Glutamatergic neuron (in vitro differentiated cells): ENCODE data around the gene ADAMTS9. TPM values are rescaled to one million over a fixed set of nuclear protein-coding genes. Genes with fewer than 3 reads are reported as not detected.

Experiments used
- DNase-seq: peaks from one replicate; pipeline ENCODE4 v3.0.0; 2022
- H3K27ac Mint-ChIP-seq: one replicate; pipeline ENCODE4 v1.8.0; 2020; ENCODE audit warnings: mild to moderate bottlenecking, mixed read lengths, inconsistent platforms; ENCODE audit not compliant: unreplicated experiment
- H3K27me3 Mint-ChIP-seq: one replicate; pipeline ENCODE4 v1.8.0; 2020; ENCODE audit warnings: mild to moderate bottlenecking, moderate library complexity, mixed read lengths, inconsistent platforms; ENCODE audit not compliant: unreplicated experiment
- H3K36me3 Mint-ChIP-seq: one replicate; pipeline ENCODE4 v1.8.0; 2020; ENCODE audit warnings: mild to moderate bottlenecking, mixed read lengths, inconsistent platforms; ENCODE audit not compliant: unreplicated experiment
- H3K4me1 Mint-ChIP-seq: one replicate; pipeline ENCODE4 v1.8.0; 2020; ENCODE audit warnings: mild to moderate bottlenecking, low read depth, mixed read lengths, inconsistent platforms; ENCODE audit not compliant: unreplicated experiment
- H3K4me3 Mint-ChIP-seq: one replicate; pipeline ENCODE4 v1.8.0; 2020; ENCODE audit warnings: mild to moderate bottlenecking, mixed read lengths, inconsistent platforms; ENCODE audit not compliant: unreplicated experiment
- H3K9me3 Mint-ChIP-seq: one replicate; pipeline ENCODE4 v1.8.0; 2020; ENCODE audit warnings: mild to moderate bottlenecking, moderate library complexity, mixed read lengths, inconsistent platforms; ENCODE audit not compliant: unreplicated experiment
- total RNA-seq: library from RNA; stranded (reverse); fragmentation: NEBNext Ultra II Directional; extraction: Animal tissue kit (Norgen Biotek cat#: 25700); gene quantifications from one replicate; pipeline ENCODE4 v1.2.1, GENCODE V29; 2021; ENCODE audit not compliant: unreplicated experiment
- TF ChIP-seq, protein P1 (sequence below): fragments of 200-600 bp; sonication (generic); IDR thresholded peaks from one replicate; pipeline ENCODE4 v1.5.0; 2021; ENCODE audit not compliant: partially characterized antibody, unreplicated experiment

Gene ADAMTS9
- total RNA-seq, 1 donor from 2014 or later: 2.3 TPM

DNA sequence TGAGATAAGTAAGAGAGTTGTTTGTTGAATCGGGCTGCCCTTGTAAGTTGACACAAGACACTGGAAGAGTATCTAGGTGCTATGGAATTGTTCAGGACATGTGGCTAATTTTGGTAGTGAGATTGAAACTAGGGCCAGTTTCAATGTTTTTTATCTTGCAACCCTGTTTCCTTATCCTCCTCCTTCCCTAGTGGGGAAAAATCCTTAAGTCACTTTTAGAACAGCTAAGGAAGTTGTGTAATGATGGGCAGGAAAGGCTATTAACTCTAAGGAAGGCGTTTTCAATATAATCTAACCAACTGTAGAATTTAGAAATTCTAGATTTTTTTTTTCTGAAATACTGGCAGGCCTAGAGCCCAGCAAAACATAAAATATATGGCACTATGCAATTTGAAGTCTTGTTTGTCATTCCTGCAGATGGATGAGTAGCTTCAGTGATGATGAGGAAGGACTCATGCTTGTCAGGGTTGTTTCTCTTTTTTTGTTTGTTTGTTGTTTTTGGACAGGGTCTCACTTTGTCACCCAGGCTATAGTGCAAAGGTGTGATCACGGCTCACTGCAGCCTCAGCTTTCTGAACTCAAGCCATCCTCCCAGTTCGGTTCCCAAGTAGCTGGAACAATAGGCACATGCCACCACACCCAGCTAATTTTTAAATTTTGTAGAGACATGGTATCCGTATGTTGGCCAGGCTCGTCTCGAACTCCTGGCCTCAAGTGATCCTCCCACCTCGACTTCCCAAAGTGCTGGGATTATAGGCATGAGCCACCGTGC, 27.6 kb upstream of the ADAMTS9 start:
- no peaks in the 10 kb centered on the region for H3K4me1 Mint-ChIP-seq
- TF ChIP-seq, protein P1, sequence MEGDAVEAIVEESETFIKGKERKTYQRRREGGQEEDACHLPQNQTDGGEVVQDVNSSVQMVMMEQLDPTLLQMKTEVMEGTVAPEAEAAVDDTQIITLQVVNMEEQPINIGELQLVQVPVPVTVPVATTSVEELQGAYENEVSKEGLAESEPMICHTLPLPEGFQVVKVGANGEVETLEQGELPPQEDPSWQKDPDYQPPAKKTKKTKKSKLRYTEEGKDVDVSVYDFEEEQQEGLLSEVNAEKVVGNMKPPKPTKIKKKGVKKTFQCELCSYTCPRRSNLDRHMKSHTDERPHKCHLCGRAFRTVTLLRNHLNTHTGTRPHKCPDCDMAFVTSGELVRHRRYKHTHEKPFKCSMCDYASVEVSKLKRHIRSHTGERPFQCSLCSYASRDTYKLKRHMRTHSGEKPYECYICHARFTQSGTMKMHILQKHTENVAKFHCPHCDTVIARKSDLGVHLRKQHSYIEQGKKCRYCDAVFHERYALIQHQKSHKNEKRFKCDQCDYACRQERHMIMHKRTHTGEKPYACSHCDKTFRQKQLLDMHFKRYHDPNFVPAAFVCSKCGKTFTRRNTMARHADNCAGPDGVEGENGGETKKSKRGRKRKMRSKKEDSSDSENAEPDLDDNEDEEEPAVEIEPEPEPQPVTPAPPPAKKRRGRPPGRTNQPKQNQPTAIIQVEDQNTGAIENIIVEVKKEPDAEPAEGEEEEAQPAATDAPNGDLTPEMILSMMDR: no peak
- H3K4me3 Mint-ChIP-seq: no peak overlapping the region
- no peak overlapping the region for H3K27ac Mint-ChIP-seq
- H3K36me3 Mint-ChIP-seq: no peaks in the 10 kb centered on the region
- no peak for DNase-seq
- no peaks in the 10 kb centered on the region for H3K27me3 Mint-ChIP-seq
- no peaks in the 10 kb centered on the region for H3K9me3 Mint-ChIP-seq

DNA sequence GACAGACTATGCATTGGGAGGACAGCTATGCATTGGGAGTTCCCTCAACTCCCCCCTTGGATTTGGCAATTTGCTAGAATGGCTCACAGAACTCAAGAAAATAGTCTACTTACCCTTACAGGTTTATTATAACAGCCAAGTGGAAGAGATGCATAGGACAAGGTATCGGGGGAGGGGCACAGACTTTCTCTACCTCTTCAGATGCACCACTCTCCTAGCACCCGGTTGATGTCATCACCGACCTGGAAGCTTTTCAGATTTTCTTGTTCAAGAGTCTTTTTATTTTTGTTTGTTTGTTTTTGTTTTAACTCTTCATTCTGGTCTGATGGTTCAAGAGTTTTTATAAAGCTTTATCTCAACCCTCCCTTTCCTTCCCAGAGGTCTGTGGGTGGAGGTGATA, 20.7 kb upstream of the ADAMTS9 start:
- DNase-seq: no peak
- Mint-ChIP-seq H3K9me3 (no peaks in the 10 kb centered on the region), H3K27ac (no peak overlapping the region), H3K4me3 (no peak overlapping the region), H3K4me1 (no peaks in the 10 kb centered on the region), H3K27me3 (peaks cover 1% of the 10 kb centered on the region), H3K36me3 (no peaks in the 10 kb centered on the region)
- TF ChIP-seq, protein P1: no peak

GRCh38 chr3:64705946-64706345, 18.1 kb upstream of the ADAMTS9 start:
- Mint-ChIP-seq H3K27me3 (peaks cover 1% of the 10 kb centered on the region), H3K27ac (no peak overlapping the region), H3K9me3 (no peaks in the 10 kb centered on the region), H3K4me1 (no peaks in the 10 kb centered on the region), H3K4me3 (no peak overlapping the region), H3K36me3 (no peaks in the 10 kb centered on the region)
- no peak for DNase-seq
- TF ChIP-seq, protein P1: no peak

DNA sequence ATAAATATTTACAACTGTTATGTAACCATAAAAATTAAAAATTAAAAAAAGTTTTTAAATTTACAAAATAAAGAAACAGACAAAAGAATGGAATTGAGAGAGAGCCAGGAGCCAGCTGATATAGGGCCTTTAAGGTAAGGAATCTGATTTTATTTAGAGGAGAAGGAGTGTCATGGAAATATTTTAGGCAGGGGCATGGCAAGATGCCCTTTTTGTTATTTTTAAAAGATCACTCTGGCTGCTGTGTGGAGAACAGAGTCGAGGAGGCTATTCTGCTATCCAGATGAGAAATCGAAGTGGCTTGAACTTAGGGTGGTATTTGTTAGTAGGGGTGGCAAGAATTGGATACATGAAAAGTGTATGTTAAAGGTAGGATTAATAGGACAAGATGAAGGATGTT, 9.1 kb upstream of the ADAMTS9 start:
- TF ChIP-seq, protein P1: no peak
- Mint-ChIP-seq H3K27me3 (peaks cover 1% of the 10 kb centered on the region), H3K27ac (no peak overlapping the region), H3K9me3 (peaks cover 2% of the 10 kb centered on the region), H3K4me3 (no peak overlapping the region), H3K4me1 (peaks cover 1% of the 10 kb centered on the region), H3K36me3 (no peaks in the 10 kb centered on the region)
- no peak for DNase-seq

- Mint-ChIP-seq H3K36me3 (no peaks in the 10 kb centered on the region), H3K4me3 (no peak overlapping the region), H3K27ac (no peak overlapping the region), H3K4me1 (peaks cover 1% of the 10 kb centered on the region), H3K27me3 (no peaks in the 10 kb centered on the region), H3K9me3 (no peaks in the 10 kb centered on the region)
- no peak for DNase-seq
- TF ChIP-seq, protein P1: no peak
Measured at GRCh38 chr3:64694114-64694513, 6.3 kb upstream of the ADAMTS9 start.
